A549 treated with GW870086 at 1 μM for 4 hours (cell line): ENCODE data around the gene GLYATL3. TPM values are rescaled to one million over a fixed set of nuclear protein-coding genes. Genes with fewer than 3 reads are reported as not detected.

Source experiments
- total RNA-seq: library from RNA; stranded (reverse); fragments of 200-300 nt; extraction: Qiagen RNA extraction; gene quantifications from 5 replicates; pipeline ENCODE4 v1.2.3, GENCODE V29; 2022; ENCODE audit warnings: low read depth

Gene GLYATL3
- total RNA-seq, result not detected in 5 replicates

DNA sequence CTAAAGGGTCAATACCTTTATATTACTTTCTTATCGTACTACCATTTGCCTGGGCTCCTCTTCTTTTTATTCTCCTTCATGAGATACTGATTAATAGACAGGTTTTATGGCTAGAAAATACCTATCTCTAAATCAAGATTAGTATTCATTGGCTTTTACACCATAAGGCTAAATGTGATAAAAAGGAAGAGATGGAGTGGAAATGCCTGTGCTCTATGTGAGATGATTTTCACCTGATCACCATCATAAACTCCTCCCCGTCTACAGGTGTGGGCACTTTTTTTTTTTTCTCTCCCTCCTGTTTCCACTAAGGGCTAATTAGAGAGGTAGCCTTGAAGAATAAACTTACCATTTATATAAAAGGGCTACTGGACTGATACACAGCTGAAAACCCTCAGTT lies at the start of gene GLYATL3:
Gene GLYATL3 (plus strand): TSS at position 301 of the 400 bp plus-strand sequence. CDS start 12,068 bp downstream, outside the sequence.

DNA sequence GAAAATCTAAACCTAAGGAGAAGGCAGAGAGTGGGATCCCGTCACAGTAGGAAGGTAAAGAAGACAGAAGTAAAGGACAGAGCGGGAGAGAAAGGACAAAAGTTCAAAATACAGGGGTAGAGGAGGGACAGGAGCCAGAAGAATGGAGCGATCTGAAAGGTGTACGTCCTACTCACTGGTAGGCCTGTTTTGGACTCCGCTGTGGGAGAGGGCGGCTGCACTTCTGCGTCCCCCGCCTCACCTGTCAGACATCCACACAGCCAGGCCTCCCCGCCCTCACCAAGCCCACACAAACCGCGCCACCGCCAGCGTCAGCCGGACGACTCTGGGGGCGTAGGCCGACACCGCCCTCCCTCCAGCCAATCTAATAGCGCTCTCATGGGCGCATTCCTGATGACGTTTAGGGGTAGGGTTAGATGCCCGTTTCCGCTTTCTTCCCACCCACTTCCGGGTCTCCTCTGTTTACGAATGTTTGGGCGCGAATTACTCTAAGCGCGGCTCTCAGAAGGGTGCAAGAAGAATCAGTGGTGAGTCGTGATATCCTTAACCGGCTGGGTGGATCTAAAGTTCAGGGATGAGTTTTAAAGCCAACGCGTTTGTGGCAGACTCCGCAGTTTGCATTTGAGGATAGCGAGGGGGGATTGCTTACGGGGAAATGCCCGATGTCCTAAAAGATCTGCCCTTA lies 36.7 kb upstream of the GLYATL3 start, which contains the start of the genes CENPQ and MMUT:
Gene CENPQ (plus strand): TSS at position 444 of the 685 bp plus-strand sequence. CDS start 6,807 bp downstream, outside the sequence.
Gene MMUT (minus strand): TSS at position 327 of the 685 bp plus-strand sequence. CDS start 3,787 bp downstream, outside the sequence.

DNA sequence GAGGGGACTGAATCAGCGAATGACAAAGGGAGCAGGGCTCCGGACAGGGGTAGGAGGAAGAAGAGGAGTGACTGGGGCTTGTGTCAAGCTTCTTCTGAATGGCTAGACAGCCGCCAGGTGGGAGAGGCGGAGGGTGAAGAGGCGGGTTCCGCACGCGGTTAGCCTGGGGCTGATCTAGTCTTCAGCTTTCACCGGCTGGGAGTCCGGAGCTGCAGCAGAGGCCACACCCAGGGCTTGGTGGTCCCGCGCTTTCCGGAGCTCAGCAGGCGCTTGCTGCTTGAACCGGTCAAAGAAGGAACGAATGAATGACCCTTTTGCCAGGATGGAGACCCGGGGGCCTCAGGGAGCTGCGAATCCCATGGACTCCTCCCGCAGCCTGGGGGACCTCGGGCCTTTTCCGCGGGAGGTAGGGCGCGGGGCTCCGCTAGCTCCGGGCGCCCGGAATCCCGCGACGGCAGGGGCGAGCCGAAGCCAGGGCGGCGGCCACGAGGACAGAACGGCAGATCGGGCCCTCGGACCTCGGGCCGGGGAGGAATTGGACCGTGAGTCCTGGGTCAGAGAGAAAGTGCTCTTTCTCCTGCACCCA lies 50.9 kb downstream of the GLYATL3 start, which contains the start of gene C6orf141:
Gene C6orf141 (plus strand): TSS at position 177 of the 586 bp plus-strand sequence. CDS start 125 bp downstream, at position 302.

Other genes starting within 250 kb of the GLYATL3 start
- gene MMUT, start 36.7 kb upstream of the GLYATL3 start, total RNA-seq, result 4.7 to 7.2 TPM (median 6.2 TPM) in 5 replicates
- 4.7 to 7.3 TPM (median 6.5 TPM) in 5 replicates for gene CENPQ, start 36.6 kb upstream of the GLYATL3 start, total RNA-seq
- gene C6orf141, start 50.7 kb downstream of the GLYATL3 start, total RNA-seq, result 10.2 to 11.5 TPM (median 11.1 TPM) in 5 replicates
- gene RHAG, start 136.9 kb downstream of the GLYATL3 start, total RNA-seq, result 0.06 to 0.15 TPM (median 0.09 TPM) in 3 of 5 replicates, not detected in the others
- gene CRISP2, start 213.6 kb downstream of the GLYATL3 start, total RNA-seq, result not detected in 5 replicates
- gene CRISP3, start 244.5 kb downstream of the GLYATL3 start, total RNA-seq, result not detected in 5 replicates